RCC 7860 (cell line): ENCODE measurements around the gene TUG1.

ENCODE experiments used
- DNase-seq: peaks from one replicate; pipeline ENCODE4 v3.0.0-alpha.2; 2015; ENCODE audit warnings: low spot score
- FAIRE-seq: peaks from 2 replicates; lab custom pipeline; 2012; peaks lifted over from hg19 to GRCh38; lab: Jason Lieb, UNC

TUG1 gene

DNA sequence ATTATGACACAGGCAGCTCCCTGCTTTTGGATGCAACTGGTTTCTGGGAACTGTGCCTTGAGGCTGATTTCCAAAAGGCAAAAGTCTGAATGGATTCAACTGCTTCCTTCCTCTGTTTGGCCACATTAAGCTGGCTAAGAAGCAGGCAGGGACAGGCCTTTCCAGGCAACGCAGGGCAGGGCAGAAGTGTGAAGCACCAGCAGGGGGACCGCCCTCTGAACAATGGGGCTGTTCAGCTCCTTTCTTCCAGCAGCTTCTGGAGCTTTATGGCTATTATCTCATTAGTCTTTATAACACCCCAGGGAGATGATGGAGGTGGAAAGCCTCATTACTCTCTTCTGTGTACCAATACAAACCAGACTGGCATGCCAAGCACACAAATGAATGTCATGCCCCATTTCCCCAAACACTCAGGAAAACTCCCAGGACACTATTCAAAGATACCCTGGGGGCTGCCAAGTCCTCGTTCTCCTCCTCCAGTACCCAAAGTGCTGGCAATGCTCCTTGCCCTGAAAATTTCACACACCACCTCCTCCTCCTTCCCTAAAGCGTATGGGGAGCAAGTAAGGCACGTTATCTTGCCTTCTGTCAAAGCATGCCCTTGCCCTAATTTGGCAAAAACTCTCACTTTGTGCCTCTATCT is 21.8 kb upstream of the TUG1 start:
- no peak for DNase-seq
- FAIRE-seq, result no peak

DNA sequence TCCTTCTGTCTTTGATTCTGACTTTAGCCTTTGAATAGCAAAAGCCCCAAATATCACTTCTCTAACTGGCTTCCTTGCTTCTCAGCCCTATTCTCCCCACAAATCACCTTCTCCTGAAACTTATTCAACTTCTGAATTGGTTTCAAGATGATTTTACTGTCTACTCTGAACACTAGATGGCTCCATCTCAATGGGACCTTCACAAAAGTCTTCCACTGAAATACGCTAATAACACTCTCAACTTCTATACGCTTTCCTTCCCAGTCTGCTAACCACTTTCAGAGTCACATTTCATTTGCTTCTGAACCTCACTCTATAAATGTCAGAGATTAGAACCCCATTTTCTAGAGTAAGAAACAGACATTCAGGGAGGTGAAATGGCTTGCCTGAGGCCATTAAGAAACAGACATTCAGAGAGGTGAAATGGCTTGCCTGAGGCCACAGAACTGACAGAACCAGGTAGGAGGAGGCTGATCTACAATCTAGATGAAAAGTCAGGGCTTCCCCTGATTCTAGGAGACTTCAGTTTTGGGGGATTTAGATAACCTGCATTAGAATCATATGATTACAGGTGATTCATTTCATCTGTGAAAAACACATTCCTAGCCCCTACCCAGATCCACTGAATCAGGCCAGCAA is 21.1 kb upstream of the TUG1 start:
- DNase-seq (peak; percentile 20), FAIRE-seq (no peak)

DNA sequence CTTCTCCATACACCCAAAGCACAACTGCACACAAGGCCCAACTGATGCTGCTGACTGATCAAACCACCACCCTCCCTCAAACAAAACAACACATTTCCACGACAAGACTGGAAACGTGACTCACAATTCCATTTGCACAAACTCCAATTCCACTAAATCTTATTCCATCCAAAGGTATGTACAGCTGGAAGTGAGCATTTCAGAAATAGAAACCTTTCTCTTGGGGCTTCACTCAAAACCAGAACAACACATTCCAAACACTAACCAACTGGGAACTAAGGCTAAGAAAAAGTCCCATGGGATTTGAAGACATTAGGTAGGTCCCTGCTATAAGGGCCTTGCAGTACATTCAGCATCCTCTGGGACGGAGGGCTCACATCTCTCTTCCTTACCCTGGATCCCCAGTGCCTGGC is 20.1 kb upstream of the TUG1 start:
- FAIRE-seq, result no peak

DNA sequence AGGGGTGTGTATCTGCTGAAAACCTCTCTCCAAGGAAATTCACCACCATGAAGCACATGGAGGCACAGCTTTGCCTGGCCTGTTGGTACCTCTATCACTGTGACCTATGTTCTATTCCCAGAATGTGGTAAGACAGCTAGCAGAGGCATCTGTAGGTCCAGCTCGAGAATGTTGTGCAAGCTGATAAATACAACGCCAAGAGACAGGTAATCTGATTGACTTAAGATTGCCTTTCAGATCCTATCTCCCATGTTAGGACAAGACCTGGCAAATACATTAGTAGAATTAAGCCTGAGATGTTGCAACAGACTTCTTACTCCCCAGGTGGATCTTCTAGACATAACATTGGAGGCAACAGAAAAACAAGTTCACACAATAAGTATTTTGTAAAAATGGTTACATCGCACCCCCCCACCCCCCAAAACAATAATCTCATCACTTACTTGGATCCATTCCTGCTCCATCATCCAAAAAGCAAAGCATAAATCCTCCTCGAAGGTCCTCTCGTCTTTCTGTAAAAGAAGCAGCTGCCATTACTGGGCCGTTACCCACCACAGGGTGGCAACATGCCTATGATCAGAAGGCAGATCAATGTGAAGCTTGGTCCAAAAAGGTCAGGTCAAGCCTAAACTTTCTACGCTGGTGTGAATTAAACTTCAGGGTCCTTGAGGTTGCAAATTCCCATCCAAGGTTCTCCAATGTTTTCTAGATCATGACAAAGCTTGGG is 19.0 kb upstream of the TUG1 start:
- FAIRE-seq (no peak), DNase-seq (no peak)

More for the DNA sequence above, 20.1 kb upstream of the TUG1 start:
- DNase-seq, result no peak

DNA sequence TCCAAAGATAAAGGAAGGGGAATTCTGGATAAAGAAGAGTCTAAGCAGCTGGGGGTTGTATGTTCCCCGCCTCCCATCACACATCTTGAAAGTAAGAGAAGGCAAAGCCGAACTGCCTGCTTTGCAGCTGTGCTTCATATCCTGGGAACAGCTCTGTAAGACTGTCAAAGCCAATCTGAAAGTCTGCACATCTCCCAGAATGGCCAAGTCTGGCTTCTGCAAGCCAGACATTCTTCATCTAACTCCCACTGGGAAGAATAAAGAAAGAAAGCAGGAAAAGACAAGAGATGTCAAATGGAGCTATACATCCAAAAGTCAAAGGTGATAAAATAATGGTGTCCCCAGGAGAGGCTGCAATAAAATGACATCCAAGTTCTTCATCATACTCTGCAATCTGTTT is 15.9 kb upstream of the TUG1 start:
- no peak for DNase-seq
- FAIRE-seq, result no peak

DNA sequence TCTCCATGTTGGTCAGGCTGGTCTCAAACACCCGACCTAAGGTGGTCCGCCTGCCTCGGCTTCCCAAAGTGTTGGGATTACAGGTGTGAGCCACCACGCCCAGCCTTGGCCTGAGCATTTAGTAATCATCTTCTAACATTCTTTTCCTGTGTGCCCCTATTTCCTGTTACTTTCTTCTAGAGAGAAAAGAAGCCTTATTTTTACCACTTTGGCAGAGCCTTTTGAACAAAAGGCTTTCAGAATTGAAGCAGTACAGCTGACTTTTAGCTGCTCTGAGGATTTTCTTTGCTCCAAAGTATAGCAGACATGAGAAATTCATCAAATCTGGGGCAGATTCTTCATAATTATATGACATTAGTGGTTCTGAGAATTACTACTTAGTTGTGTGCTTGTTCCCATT is 13.9 kb upstream of the TUG1 start:
- FAIRE-seq (no peak), DNase-seq (no peak)

DNA sequence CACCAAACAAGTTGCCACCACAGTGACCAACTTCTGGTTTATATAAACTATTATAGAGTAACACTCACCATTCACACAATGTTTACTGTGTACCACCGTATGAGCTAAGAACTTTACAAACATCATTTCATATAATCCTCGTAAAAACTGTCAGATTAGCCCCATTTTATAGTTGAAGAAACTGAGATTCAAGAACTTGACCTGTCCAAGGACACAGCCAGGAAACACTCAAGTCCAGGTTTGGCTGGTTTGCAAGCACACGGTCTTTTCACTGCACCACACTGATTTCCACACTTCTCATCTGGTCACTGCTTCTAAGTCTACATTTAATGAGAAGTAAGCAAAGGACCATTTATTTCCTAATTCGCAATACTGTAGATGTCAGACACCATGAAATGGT is 4.2 kb upstream of the TUG1 start:
- FAIRE-seq (no peak), DNase-seq (no peak)

DNA sequence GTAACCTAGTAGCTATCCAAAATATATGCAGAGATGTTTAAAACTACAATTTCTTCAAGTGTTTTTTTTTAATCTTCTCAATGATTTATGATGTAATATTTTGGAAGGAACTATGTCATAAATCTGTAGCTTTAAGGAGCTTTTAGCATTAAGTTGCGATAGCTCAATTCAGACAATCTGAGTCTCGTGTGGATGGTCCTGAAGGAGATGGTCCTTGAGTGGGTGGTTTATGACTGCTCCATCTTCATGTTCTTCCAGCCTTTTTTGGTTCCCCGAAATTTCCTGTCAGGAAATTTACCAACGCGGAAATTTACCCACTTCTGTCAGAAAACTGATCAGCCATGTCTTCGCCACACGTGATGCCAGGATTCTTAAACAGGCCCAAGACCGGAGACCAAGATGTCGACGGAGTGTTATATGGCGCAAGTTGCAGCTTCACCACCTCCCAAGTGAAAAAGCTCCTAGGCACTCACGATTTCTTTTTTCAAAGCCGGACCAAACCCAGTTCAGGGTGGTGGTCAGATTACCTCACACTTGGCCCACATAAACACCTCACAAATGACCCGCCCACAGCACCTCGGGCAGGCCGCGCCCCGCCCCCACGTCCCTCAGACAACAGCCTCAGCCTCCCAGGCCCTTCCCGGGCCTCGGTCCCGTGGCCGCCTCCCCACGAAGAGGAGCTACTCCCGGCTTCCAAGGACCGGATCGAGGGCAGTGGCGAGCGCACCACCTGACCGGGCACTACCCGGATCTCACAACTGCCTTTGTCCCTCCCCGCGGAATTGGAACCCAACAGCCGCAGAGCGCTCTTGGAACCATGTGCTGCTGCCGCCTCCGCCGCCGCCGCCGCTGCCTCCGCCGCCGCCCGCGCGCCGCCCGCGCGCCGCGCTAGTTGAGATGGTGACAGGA is 796 bp upstream of the TUG1 start, which contains the start of gene MORC2:
Gene MORC2 (minus strand): TSS at position 760 of the 909 bp plus-strand sequence. CDS start 885 bp downstream, outside the sequence.
- DNase-seq, result no peak
- no peak for FAIRE-seq

DNA sequence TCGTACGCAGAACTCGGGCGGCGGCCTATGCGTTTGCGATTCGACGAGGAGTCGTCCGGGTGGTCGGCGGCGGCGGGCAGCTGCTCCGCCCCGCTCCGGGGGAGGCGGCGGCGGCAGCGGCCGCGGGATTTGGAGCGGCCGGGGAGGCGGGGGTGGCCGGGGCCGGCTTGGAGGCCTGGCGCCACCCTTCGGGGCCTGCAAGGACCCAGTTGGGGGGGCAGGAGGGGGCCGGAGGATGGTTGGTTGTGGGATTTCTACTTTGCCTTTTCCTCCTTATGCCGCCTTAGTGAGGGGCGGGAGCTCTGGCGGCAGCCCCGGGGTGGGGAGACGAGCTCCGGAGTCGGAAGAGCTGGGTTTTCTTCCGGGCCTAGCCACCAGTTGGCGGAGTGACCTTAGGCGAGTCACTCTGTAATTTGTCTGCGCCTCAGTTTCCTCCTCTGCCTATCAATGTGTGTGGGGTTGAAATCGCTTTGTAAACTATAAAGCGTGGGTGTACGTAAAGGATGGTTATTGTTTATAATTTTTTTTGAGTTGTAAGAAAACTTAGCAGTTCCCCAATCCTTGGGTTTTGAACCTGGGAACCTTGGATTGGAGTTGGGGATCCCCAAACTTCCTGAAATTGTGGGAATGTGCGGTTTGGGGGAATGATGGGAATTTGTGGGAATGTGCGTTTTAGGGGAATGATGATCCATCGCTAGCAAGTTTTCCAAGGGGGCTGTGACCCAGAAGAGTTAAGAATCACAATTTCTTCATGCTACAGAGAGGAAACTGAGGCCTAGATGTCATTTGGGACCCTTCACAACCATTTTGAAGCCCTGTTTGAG is 679 bp downstream of the TUG1 start:
- FAIRE-seq, result no peak
- peak; percentile 7 for DNase-seq

DNA sequence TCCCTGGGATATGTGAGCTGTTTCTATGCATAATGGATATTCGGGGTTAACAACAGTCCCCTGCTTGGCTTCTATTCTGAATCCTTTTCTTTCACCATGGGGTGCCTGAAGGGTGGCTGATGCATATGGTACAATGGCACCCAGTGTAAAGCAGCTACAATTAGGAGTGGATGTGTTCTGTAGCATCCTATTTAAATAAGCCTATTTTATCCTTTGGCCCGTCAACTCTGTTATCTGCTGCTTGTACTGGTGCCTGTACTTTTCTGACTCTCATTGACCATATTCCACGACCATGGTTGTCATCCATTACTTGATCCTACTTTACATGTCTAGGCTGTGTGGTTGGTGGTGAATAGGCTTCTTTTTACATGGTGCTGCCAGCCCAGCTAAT is 1.3 kb downstream of the TUG1 start:
- FAIRE-seq (no peak), DNase-seq (no peak)

DNA sequence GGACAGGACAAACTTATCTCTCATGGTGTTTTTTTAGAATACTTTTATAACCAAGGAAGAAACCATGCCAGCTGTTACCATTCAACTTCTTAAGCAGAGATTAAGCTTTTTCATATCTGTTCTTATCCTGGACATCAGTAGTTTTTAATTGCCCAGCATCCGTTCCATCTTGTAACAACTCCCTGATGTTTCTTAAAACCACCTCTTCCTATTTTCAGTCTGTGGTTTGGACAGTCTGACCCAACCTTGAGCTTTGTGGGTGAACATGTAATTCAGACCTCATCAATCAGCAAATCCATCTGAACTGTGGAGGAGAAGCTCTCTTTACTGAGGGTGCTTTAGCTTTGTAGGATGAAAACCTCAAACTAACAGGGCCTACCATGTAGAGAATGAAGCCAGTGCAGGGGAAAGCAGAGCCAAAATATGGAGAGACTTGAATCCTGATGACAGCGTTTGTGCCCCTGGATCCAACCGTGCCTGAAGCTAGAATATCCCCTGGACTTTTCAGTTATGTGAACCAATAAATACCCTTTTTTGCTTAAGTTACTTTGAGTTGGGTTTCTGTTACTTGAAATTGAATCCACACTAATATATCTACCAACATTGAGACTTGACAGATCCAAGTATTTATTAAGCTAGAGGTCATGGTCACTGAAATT is 9.4 kb downstream of the TUG1 start:
- DNase-seq (no peak), FAIRE-seq (no peak)

DNA sequence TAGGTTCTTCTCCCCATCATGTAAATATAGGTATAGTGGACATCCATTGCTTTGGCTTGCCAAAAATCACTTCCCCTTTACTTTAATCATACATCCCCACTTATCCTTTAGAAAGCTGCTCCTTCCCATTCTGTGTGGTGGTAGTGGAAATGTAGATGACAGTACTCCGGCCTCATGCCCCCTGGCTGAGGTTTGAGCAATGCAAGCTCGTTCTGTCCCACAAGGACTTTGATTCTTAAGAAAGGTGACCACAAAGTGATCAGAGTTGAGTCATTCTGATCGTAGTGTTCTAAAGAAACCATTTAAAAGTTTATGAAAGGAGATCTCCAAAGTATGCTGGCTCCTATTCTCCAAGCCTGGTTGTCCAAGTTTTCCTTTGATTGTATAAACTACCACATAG is 10.9 kb downstream of the TUG1 start:
- DNase-seq (no peak), FAIRE-seq (no peak)

DNA sequence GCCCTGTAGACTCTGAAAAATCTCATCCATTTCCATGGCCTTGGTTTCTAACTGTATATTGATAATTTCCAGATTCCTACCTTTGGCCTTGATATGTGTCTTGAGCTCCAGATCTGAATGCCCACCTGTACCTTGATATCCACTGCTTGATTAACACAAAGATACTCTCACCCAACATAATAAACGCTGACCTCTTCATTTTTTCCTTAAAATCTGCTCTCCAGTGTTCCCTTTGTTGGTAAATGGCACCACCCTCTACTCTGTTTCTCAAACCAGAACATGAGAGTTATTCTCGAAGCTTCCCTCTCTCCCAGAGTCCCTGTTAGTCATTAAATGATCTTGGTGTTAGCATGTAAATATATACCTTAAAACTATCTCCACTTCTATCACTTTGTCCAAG is 13.4 kb downstream of the TUG1 start:
- FAIRE-seq (no peak), DNase-seq (no peak)

DNA sequence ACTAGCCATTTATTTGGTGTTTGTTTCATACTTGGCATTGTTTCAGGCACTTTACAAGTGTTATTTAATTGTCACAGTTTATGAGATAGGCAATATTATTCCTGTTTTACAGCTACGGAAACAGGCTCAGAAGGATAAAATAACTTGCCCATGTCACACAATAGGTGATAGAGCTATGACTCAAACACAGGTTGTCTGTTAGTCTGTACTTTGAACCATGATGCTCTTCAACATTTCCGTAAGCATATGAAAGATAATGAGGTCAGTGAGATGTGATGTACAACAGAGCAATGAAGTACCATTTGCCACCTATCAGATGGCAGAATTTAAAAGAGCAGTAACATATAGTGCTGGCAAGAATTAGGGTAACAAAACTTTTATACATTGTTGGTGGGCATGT is 15.3 kb downstream of the TUG1 start:
- no peak for DNase-seq
- no peak for FAIRE-seq

DNA sequence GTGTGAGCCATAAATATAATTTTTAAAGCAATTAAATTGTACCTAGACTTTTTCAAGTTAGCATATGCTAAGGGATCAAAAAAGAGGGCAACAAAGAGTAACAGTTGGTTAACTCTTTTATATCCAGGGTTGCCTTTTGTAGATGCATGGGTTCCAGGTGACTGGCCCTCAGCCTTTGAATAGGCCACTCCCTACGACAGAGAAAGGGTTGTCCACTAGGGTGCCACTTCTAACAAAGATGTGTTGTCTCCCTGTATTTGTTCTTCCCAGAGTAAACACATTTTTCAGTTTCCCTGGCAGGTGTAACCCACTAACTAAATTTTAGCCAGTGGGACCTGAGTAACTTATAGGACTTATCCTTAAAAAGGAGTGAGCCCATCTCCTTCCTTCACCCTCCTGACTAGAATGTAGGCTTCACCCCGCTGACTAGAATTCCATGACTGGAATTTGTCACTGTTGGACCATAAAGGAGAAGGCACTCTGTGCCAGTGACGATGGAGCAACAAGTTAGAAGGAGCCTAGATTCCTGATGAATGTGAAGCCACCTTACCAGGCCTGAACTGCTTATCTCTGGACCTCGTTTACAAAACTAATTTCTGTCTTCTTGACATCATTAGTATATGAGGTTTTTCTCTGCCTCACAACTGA is 16.6 kb downstream of the TUG1 start:
- DNase-seq (no peak), FAIRE-seq (no peak)

DNA sequence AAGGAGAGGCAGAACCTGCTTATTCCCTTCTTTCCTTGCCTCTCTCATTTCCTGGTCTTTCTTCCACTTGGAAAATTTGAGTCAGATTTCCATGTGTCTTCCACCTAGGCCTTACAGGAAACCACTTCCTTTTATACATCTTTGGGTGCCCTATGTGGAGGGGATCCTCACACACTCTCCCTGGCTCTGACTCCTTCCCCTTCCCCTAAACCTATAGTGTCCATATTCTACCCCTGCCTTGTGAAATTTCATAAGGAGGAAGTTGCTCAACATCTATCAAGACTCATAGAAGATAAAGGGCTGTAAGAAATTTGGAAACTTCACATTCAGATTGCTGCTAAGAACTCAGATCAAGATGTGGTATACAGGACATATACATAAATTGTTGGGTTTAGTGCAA is 20.4 kb downstream of the TUG1 start:
- no peak for FAIRE-seq
- no peak for DNase-seq

DNA sequence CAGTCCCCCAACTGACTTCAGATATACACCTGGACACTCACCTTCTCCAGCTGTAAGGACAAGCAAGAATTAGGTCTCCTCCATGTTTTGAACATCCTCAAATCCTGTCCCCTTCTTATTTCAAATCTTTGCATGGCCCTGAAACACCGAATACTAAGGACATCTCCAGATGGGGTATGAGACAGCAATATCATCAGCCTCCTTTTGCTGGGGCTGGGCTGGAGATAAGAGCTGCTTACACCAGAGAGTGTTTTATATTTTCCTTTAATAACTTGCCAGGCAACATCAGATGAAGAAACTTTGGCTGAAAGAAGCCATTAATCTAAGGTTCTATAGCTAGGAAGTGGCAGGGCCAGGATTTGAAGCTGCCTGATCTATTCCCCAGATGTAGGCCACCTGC is 21.6 kb downstream of the TUG1 start:
- no peak for FAIRE-seq
- no peak for DNase-seq

DNA sequence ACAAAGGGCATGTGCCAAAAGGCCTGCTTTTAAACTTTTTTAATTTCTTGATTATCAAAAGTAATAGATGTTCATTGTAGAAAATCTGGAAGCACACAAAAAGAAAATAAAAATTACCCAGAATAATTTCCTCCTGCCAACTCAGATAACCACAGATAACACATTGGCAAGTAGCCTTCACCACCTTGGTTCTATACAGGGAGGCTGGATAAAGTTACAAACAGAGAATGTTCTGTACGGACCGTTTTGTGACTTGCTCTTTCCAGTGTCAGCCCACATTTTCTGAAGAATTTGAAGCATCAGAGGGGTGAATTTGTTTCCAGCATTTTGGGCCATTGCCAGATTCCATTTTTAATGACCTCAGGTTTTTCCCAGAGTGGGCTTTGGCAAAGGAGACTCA is 23.5 kb downstream of the TUG1 start:
- FAIRE-seq (no peak), DNase-seq (no peak)

DNA sequence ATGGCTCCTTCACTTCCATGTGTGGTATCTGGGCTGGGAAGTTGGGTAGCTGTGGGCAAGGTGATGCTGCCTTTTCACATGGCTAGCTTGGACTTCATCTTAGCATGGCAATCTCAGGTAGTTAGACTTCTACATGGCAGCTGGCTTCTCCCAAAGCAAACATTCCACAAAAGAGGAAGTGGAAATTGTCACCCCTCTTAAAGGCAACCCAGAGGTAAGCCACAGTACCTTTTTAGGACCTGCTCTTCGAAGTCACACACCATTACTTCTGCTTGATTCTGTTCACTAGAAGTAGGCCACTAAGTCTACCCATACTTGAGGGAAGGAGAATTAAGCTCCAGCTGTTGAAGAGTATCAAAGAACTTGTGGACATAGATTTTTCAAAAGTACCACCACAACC is 25.9 kb downstream of the TUG1 start:
- DNase-seq (no peak), FAIRE-seq (no peak)
